IMR-90 (cell line): ENCODE measurements around the gene ABLIM3. TPM values are rescaled to one million over a fixed set of nuclear protein-coding genes. Genes with fewer than 3 reads are reported as not detected.

Experiments used
- ATAC-seq: fragments of 200-7000 bp; cut with Tn5 transposase; 2 replicates; pipeline ENCODE4 v1.9.1; 2020; ENCODE audit warnings: low read depth, mild to moderate bottlenecking, moderate library complexity
- BruUV-seq: library from RNA; stranded (reverse); fragments of 400-500 nt; replicated peaks from 2 replicates; lab custom pipeline; 2021; lab: Mats Ljungman, UMichigan
- CTCF ChIA-PET: fragments of 300-600 bp; formaldehyde crosslinking; extraction: SDS; loops from one replicate; lab custom pipeline; 2021; ENCODE audit warnings: antibody characterized with exemption; lab: Yijun Ruan, JAX
- POLR2A ChIA-PET: fragments of 300-600 bp; sonication (Branson Sonifier 250); formaldehyde crosslinking; loops from one replicate; lab custom pipeline; 2022; ENCODE audit warnings: antibody characterized with exemption; ENCODE audit not compliant: unreplicated experiment; lab: Charles Lee
- DNase-seq: peaks from one replicate; pipeline ENCODE4 v3.0.0; 2013
- H2AFZ ChIP-seq: replicated peaks from 2 replicates; pipeline ENCODE3; 2013; ENCODE audit warnings: low read length, mild to moderate bottlenecking; ENCODE audit not compliant: poor library complexity
- H2AK5ac ChIP-seq: 2 replicates; pipeline ENCODE4 v1.6.1; 2013; ENCODE audit warnings: low read depth, low read length, inconsistent platforms
- H2AK9ac ChIP-seq: replicated peaks from 2 replicates; pipeline ENCODE3; 2013; ENCODE audit warnings: mild to moderate bottlenecking, low read depth, low read length, moderate library complexity; ENCODE audit not compliant: poor library complexity
- H2BK120ac ChIP-seq: 2 replicates; pipeline ENCODE4 v1.6.1; 2013; ENCODE audit warnings: low read depth, low read length, inconsistent platforms
- H2BK15ac ChIP-seq: 3 replicates; pipeline ENCODE4 v1.6.1; 2013; ENCODE audit warnings: low read depth, low read length, inconsistent platforms
- H2BK20ac ChIP-seq: 2 replicates; pipeline ENCODE4 v1.6.1; 2013; ENCODE audit warnings: low read depth, mild to moderate bottlenecking, inconsistent platforms, low read length, moderate library complexity
- H2BK5ac ChIP-seq: 2 replicates; pipeline ENCODE4 v1.6.1; 2013; ENCODE audit warnings: mild to moderate bottlenecking, low read depth, low read length, inconsistent platforms; ENCODE audit not compliant: poor library complexity, severe bottlenecking
- H3K14ac ChIP-seq: replicated peaks from 2 replicates; pipeline ENCODE4 v1.6.1; 2013; ENCODE audit warnings: low read depth, low read length, inconsistent platforms
- H3K18ac ChIP-seq: 2 replicates; pipeline ENCODE4 v1.6.1; 2013; ENCODE audit warnings: low read depth, low read length, control low read depth
- H3K23ac ChIP-seq: 2 replicates; pipeline ENCODE4 v1.6.1; 2013; ENCODE audit warnings: low read depth, low read length, inconsistent platforms
- H3K27ac ChIP-seq: 2 replicates; pipeline ENCODE4 v1.5.1; 2013; ENCODE audit warnings: mild to moderate bottlenecking, control low read depth, low read length; ENCODE audit not compliant: insufficient read depth
- H3K27me3 ChIP-seq: 2 replicates; pipeline ENCODE4 v1.6.1; 2013; ENCODE audit warnings: low read length; ENCODE audit not compliant: control insufficient read depth, insufficient read depth
- H3K36me3 ChIP-seq: 2 replicates; pipeline ENCODE4 v1.6.1; 2013; ENCODE audit warnings: low read length, mixed read lengths; ENCODE audit not compliant: control insufficient read depth, insufficient read depth
- H3K4ac ChIP-seq: 2 replicates; pipeline ENCODE4 v1.6.1; 2013; ENCODE audit warnings: low read depth, low read length, inconsistent platforms
- H3K4me1 ChIP-seq: 2 replicates; pipeline ENCODE4 v1.6.1; 2013; ENCODE audit warnings: low read length, mixed read lengths; ENCODE audit not compliant: control insufficient read depth, insufficient read depth
- H3K4me2 ChIP-seq: 2 replicates; pipeline ENCODE4 v1.6.1; 2013; ENCODE audit warnings: low read depth, mild to moderate bottlenecking, control low read depth, low read length, moderate library complexity
- H3K4me3 ChIP-seq: 2 replicates; pipeline ENCODE4 v1.5.1; 2013; ENCODE audit warnings: low read depth, mild to moderate bottlenecking, control low read depth, low read length, moderate library complexity; ENCODE audit not compliant: insufficient read depth
- H3K56ac ChIP-seq: 2 replicates; pipeline ENCODE4 v1.6.1; 2013; ENCODE audit warnings: low read length, inconsistent platforms; ENCODE audit not compliant: insufficient read depth; ENCODE audit errors: extremely low read depth
- H3K79me1 ChIP-seq, 2 experiments: 2 replicates each; pipeline ENCODE4 v1.6.1; 2013; ENCODE audit warnings: low read length in 2 of 2, inconsistent platforms in 1 of 2, low read depth in 1 of 2
- H3K9ac ChIP-seq: 2 replicates; pipeline ENCODE4 v1.6.1; 2013; ENCODE audit warnings: low read depth, low read length, control low read depth
- H3K9me1 ChIP-seq: 2 replicates; pipeline ENCODE4 v1.6.1; 2013; ENCODE audit warnings: low read length, inconsistent platforms; ENCODE audit not compliant: insufficient read depth
- H3K9me3 ChIP-seq: 2 replicates; pipeline ENCODE4 v1.6.1; 2013; ENCODE audit warnings: low read length; ENCODE audit not compliant: control insufficient read depth, insufficient read depth
- H4K20me1 ChIP-seq: 2 replicates; pipeline ENCODE4 v1.6.1; 2013; ENCODE audit warnings: low read length, inconsistent platforms; ENCODE audit not compliant: insufficient read depth
- H4K5ac ChIP-seq: 2 replicates; pipeline ENCODE4 v1.6.1; 2013; ENCODE audit warnings: mild to moderate bottlenecking, low read depth, low read length, control low read depth
- H4K8ac ChIP-seq, 2 experiments: 2 replicates each; pipeline ENCODE4 v1.6.1; 2013; ENCODE audit warnings: low read depth in 2 of 2, low read length in 2 of 2, control low read depth in 1 of 2, inconsistent platforms in 1 of 2
- H4K91ac ChIP-seq: 2 replicates; pipeline ENCODE4 v1.6.1; 2013; ENCODE audit warnings: low read depth, low read length, inconsistent platforms; ENCODE audit not compliant: insufficient read depth
- MAFK ChIP-seq: IDR thresholded peaks from 2 replicates; pipeline ENCODE4 v1.6.1; 2012; ENCODE audit warnings: low read depth, low read length, improper control_type of control experiment
- WGBS, 2 experiments: methylation state at CpG; one replicate each; pipeline versions ENCODE4 v1.1.5 to v1.1.7; 2013; ENCODE audit warnings: missing lambda C conversion rate in 2 of 2; ENCODE audit not compliant: insufficient read length in 1 of 2; ENCODE audit errors: extremely low coverage in 2 of 2; 5-methylcytosine and 5-hydroxymethylcytosine counted together
- dilution Hi-C: fragments of 300-500 bp; cut with HindIII; formaldehyde crosslinking; loops from one replicate; pipeline ENCODE4 v1.14.3; 2018; ENCODE audit warnings: low sequenced_read_pairs; ENCODE audit not compliant: unreplicated experiment
- in situ Hi-C: fragments of 300-500 bp; cut with MboI; formaldehyde crosslinking; loops from 3 replicates; pipeline ENCODE4 v1.14.3; 2019; ENCODE audit warnings: low sequenced_read_pairs, inconsistent platforms, mixed read lengths
- intact Hi-C: fragments of 100-400 bp; cut with micrococcal nuclease; formaldehyde crosslinking; loops from 2 replicates; pipeline ENCODE4 v1.10.0; 2022
- polyA plus RNA-seq, 3 experiments: library from polyadenylated mRNA; depleted of rRNA; stranded (reverse); fragments of >200 nt; gene quantifications; 2 replicates each; pipeline ENCODE4 v1.2.3, GENCODE V29; 2012; ENCODE audit warnings: low replicate concordance in 1 of 3
- total RNA-seq: library from RNA; depleted of rRNA; stranded (reverse); fragments of >200 nt; gene quantifications from 2 replicates; pipeline ENCODE4 v1.2.3, GENCODE V29; 2012
- TF ChIP-seq, protein P1 (sequence below): conservative IDR thresholded peaks from 2 replicates; pipeline ENCODE4 v1.5.1; 2012; ENCODE audit warnings: mild to moderate bottlenecking, low read depth, low read length, improper control_type of control experiment

ABLIM3 gene
- total and polyA plus RNA-seq, 2 of the 4 experiments (the other 2 are of a cell fraction): 33.3 to 69.9 TPM

DNA sequence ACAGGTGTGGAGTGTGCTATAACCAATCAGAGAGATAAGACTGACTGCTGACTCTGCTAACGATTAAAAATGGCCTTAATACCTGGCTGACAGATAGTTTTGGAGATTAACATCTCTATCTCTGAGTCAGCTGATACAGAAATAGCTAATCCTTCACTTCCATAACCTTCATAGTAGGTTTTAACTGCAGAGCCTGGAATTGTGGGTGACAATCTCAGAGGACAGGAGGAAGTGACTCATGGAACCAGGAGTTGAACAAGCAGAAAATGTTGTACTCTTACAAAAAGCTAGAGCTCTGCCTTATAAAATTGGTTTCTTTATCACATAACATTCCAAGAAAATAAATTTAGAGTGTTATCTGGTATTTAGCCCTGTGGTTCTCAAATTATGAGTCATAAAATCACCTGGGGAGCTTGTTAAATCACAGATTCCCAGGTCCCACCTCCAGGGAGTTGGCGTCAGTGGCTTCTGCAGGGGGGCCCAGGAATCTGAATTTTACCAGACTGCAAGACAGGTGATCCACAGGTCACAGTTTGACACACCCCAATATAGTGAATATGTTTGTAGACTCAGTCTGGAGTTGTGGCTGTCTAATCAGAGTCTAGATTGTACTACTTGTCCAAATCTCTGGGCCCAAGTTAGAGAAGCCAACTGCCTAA is 86.0 kb downstream of the ABLIM3 start:
- in situ Hi-C loops: loop anchor here (25.0 kb wide), 1 partner anchor 790 kb away; no protein-coding TSS in a partner anchor

More for the DNA sequence above, 86.0 kb downstream of the ABLIM3 start:
- Histone ChIP-seq H3K27me3 (no peaks in the 10 kb centered on the region), H3K36me3 (peaks cover 12% of the 10 kb centered on the region), H3K18ac (peak overlapping the region; percentile 66), H3K79me1 (peaks cover 10 to 39% of the 10 kb centered on the region in 2 experiments; a peak in 2 of 4 replicates), H3K4me2 (peak overlapping the region; percentile 21; the same call in 1 of the 2 replicates), H3K4me1 (peaks cover 19% of the 10 kb centered on the region), H3K9me1 (peaks cover 8% of the 10 kb centered on the region), H4K8ac (peak overlapping the region in 1 of 2 experiments; percentile 54; a peak in 1 of 4 replicates), H3K27ac (peak overlapping the region; percentile 55), H4K91ac (0 out of 2 replicates have a peak overlapping the region, but pooled peaks have one; percentile 37), H4K20me1 (no peaks in the 10 kb centered on the region), H2BK5ac (peak overlapping the region; percentile 75), H2AFZ (no peak overlapping the region), H3K9me3 (no peaks in the 10 kb centered on the region), H4K5ac (peak overlapping the region; percentile 54; the same call in 1 of the 2 replicates), H2BK15ac (peak overlapping the region; percentile 77; the same call in 2 of the 3 replicates), H3K9ac (no peak overlapping the region), H3K14ac (peak overlapping the region; percentile 81), H2BK120ac (peak overlapping the region; percentile 65; the same call in 1 of the 2 replicates), H3K4me3 (no peak overlapping the region), H2AK5ac (peak overlapping the region; percentile 78; the same call in 1 of the 2 replicates), H3K23ac (no peak overlapping the region), H3K4ac (peak overlapping the region; percentile 60), H2BK20ac (peak overlapping the region; percentile 62; the same call in 1 of the 2 replicates), H2AK9ac (no peak overlapping the region), H3K56ac (no peak overlapping the region; the same call in 1 of the 2 replicates)
- DNase-seq (peak; percentile 79), ATAC-seq (0 out of 2 replicates have a peak, but pooled peaks have one; percentile 10)
- TF ChIP-seq, protein P1, sequence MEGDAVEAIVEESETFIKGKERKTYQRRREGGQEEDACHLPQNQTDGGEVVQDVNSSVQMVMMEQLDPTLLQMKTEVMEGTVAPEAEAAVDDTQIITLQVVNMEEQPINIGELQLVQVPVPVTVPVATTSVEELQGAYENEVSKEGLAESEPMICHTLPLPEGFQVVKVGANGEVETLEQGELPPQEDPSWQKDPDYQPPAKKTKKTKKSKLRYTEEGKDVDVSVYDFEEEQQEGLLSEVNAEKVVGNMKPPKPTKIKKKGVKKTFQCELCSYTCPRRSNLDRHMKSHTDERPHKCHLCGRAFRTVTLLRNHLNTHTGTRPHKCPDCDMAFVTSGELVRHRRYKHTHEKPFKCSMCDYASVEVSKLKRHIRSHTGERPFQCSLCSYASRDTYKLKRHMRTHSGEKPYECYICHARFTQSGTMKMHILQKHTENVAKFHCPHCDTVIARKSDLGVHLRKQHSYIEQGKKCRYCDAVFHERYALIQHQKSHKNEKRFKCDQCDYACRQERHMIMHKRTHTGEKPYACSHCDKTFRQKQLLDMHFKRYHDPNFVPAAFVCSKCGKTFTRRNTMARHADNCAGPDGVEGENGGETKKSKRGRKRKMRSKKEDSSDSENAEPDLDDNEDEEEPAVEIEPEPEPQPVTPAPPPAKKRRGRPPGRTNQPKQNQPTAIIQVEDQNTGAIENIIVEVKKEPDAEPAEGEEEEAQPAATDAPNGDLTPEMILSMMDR: no peak
- TF ChIP-seq MAFK: peak; percentile 24; the same call in 1 of the 2 replicates
- CTCF ChIA-PET: interaction anchor here (1.1 kb wide), 2 partner anchors 11 to 14 kb away, joined by 4 read pairs; no protein-coding TSS in a partner anchor
- POLR2A ChIA-PET: no interaction called here
- no TSS peak for BruUV-seq
- intact Hi-C loops: loop anchor here (5.0 kb wide), 2 partner anchors 165 to 485 kb away; partner anchors contain the start of gene SH3TC2
- WGBS, 2 experiments: no CpG with 5 or more reads among the region's 2 CpGs
- dilution Hi-C loops: no loop called here
